Heart left ventricle (tissue), 16 donors: ENCODE results near the gene GATA5. TPM values are rescaled to one million over a fixed set of nuclear protein-coding genes. Genes with fewer than 3 reads are reported as not detected.

Experiments
- ATAC-seq, 4 donors: fragments of 200-7000 bp; cut with Tn5 transposase; one replicate each; pipeline ENCODE4 v1.9.1; 2020 to 2022; ENCODE audit warnings: moderate library complexity in 4 of 4, mild to moderate bottlenecking in 3 of 4, moderate number of reproducible peaks in 1 of 4
- DNase-seq, 5 donors: peaks; one replicate each; pipeline ENCODE4 v3.0.0-alpha.2; 2020
- H3K27ac ChIP-seq, 12 donors: fragments of 200-600 bp; sonication (generic) in 4 of 12; one replicate each; pipeline versions ENCODE4 v1.5.0 to v1.8.0; 2016 to 2022; ENCODE audit warnings: mild to moderate bottlenecking in 2 of 12
- H3K27me3 ChIP-seq, 9 donors: fragments of 200-600 bp; sonication (generic) in 2 of 9; one replicate each; pipeline versions ENCODE4 v1.5.1 to v1.8.0; 2016 to 2022; ENCODE audit warnings: mild to moderate bottlenecking in 3 of 9
- H3K36me3 ChIP-seq, 9 donors: fragments of 200-600 bp; sonication (generic) in 2 of 9; one replicate each; pipeline versions ENCODE4 v1.5.0 to v1.8.0; 2018 to 2022; ENCODE audit warnings: mild to moderate bottlenecking in 2 of 9
- H3K4me1 ChIP-seq, 12 donors: fragments of 200-600 bp; sonication (generic) in 4 of 12; one replicate each; pipeline versions ENCODE4 v1.5.0 to v1.8.0; 2016 to 2022; ENCODE audit warnings: mild to moderate bottlenecking in 3 of 12
- H3K4me3 ChIP-seq, 12 donors: fragments of 200-600 bp; sonication (generic) in 4 of 12; one replicate each; pipeline versions ENCODE4 v1.5.0 to v1.8.0; 2017 to 2022; ENCODE audit warnings: mild to moderate bottlenecking in 9 of 12, moderate library complexity in 4 of 12
- H3K9me3 ChIP-seq, 12 donors: fragments of 200-600 bp; sonication (generic) in 4 of 12; one replicate each; pipeline versions ENCODE4 v1.5.0 to v1.8.0; 2016 to 2022; ENCODE audit warnings: mild to moderate bottlenecking in 1 of 12
- POLR2A ChIP-seq, 2 donors: fragments of 450-650 bp; IDR thresholded peaks; one replicate each; pipeline ENCODE4 v1.6.1; 2017; ENCODE audit warnings: antibody characterized with exemption in 2 of 2, mild to moderate bottlenecking in 2 of 2, moderate library complexity in 2 of 2
- WGBS, 4 donors: extraction: QIAGEN DNeasy Blood & Tissue Kit in 2 of 4; methylation state at CpG; one replicate each; pipeline versions ENCODE4 v1.1.5 to v1.1.7; 2013 to 2018; 5-methylcytosine and 5-hydroxymethylcytosine counted together
- intact Hi-C, 10 donors: fragments of 100-400 bp; cut with DNase I; formaldehyde crosslinking; loops; one replicate each; pipeline versions ENCODE4 v1.11.1 to v1.14.2; 2022
- long read RNA-seq, 3 donors: library from polyadenylated mRNA; unstranded; transcript quantifications; one replicate each; pipeline ENCODE4 v2.0.0, GENCODE V29; 2020 to 2021
- polyA plus RNA-seq, 2 donors: library from polyadenylated mRNA; stranded (reverse); fragments of 200-250 nt; gene quantifications; one replicate each; pipeline ENCODE4 v1.2.3, GENCODE V29; 2013
- total RNA-seq, 9 donors: library from RNA; depleted of rRNA in 2 of 9; stranded (reverse); fragments of >200 nt in 2 of 9; fragmentation: NEBNext Ultra II Directional in 3 of 9; extraction: Animal tissue kit (Norgen Biotek cat#: 25700) in 3 of 9; gene quantifications; one replicate each; pipeline versions ENCODE4 v1.1.0 to v1.2.4, GENCODE V29; 2016 to 2023
- TF ChIP-seq, protein P1 (sequence below), 12 donors: fragments of 200-600 bp; sonication (generic) in 4 of 12; IDR thresholded peaks; one replicate each; pipeline versions ENCODE4 v1.5.0 to v1.8.0; 2018 to 2022; ENCODE audit warnings: antibody characterized with exemption in 12 of 12, mild to moderate bottlenecking in 5 of 12
- donor health status: ischemic (EF 13 %, LVEDD 7.1; RV severe dilation, severe dysfunction).
- donor health status: healthy with polysubstance abuse.
- donor health status: DM: no; HTN: yes; CAD: no.
- donor health status: DM: no; HTN: no; CAD: no.
- donor health status: ischemic (EF 25% LVEDD 6.9; RV normal size, moderate dysfunction).
- donor health status: ischemic (EF 25% LVEDD 5.7; RV mildly dilated, moderate dysfunction).
- donor health status: healthy.
- donor health status: DM: yes; HTN: yes; CAD: no.
- donor health status: ischemic (EF 35%, LVEDD 5.7; RV mildly dilated, moderate dysfunction).
- donor health status: nonischemic (EF 11% LVEDD 7.7; RV severe dilation, severe dysfunction).
- donor health status: DM: yes; HTN: yes; CAD: no.
- donor health status: PGD.
- donor health status: ischemic (EF 29% LVEDD 5.4; RV normal size, mild dysfunction).
- donor health status: nonischemic (EF 23%, LVEDD 6.1; RV moderate dilation, normal function).

Gene GATA5, protein sequence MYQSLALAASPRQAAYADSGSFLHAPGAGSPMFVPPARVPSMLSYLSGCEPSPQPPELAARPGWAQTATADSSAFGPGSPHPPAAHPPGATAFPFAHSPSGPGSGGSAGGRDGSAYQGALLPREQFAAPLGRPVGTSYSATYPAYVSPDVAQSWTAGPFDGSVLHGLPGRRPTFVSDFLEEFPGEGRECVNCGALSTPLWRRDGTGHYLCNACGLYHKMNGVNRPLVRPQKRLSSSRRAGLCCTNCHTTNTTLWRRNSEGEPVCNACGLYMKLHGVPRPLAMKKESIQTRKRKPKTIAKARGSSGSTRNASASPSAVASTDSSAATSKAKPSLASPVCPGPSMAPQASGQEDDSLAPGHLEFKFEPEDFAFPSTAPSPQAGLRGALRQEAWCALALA
- total RNA-seq (1 to 10 TPM in 4 of 9 donors, under 1 TPM in 5; 0.21 to 7.4 (median 0.83) TPM), polyA plus RNA-seq (1 to 10 TPM in 1 of 2 donors, under 1 TPM in 1; 0.98 to 1.6 TPM)
- long read RNA-seq, donor 1, partial matches to known transcripts = 1 of 4 reads
- long read RNA-seq, donor 1, other reads (novel, unspliced or antisense) = 1 of 4 reads
- long read RNA-seq, donor 2, partial matches to known transcripts = 1 of 1 reads
- long read RNA-seq, donor 2, other reads (novel, unspliced or antisense) = 0 of 1 reads
- long read RNA-seq, donor 3, transcript GATA5-201 (7 exons, 2,595 nt) = major isoform, 15 of 34 reads
- long read RNA-seq, donor 3, partial matches to known transcripts = 14 of 34 reads
- long read RNA-seq, donor 3, other reads (novel, unspliced or antisense) = 5 of 34 reads

DNA sequence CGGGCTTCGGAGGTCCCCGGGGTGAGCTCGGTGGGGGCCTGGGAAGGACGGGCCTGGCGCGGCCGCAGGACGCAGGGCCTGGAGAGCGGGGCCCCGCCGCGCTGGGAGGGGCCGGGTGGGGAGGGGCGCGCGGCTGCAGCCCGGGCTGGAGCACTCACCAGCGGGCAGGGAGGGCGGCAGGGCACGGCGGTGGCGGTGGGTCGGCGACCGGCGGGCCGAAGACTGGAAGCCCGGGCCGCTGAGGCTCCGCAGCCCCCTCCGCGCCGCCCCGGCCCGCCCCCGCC lies at the start of gene GATA5:
Gene GATA5, minus strand, starts transcription at position 224 of the 284 bp plus-strand sequence. CDS start 474 bp downstream, outside the sequence.
- intact Hi-C loops = loop anchor here in 1 of 10 donors (1.0 kb wide), 1 partner anchor 14 kb away; no protein-coding TSS in a partner anchor
- H3K27ac ChIP-seq = peak within 1 kb of the TSS in 1 of 12 donors; percentile 48
- 0 to 2% (median 1%) methylated on average over 21 to 37 of the region's 37 CpGs; no CpG with 5 or more reads in 1 of the 4 donors for WGBS, 4 donors
- peaks cover 0 to 20% (median 8%) of the 10 kb centered on the region in 12 donors for H3K4me1 ChIP-seq
- H3K36me3 ChIP-seq = no peaks in the 10 kb centered on the region
- peaks cover 26 to 83% (median 49%) of the 10 kb centered on the region in 9 donors for H3K27me3 ChIP-seq
- ATAC-seq (peak in 2 of 4 donors; percentile 4 to 40), DNase-seq (no peak)
- H3K9me3 ChIP-seq = no peaks in the 10 kb centered on the region
- peak within 1 kb of the TSS; percentile 22 to 63 (median 46) for H3K4me3 ChIP-seq
- TF ChIP-seq, protein P1, sequence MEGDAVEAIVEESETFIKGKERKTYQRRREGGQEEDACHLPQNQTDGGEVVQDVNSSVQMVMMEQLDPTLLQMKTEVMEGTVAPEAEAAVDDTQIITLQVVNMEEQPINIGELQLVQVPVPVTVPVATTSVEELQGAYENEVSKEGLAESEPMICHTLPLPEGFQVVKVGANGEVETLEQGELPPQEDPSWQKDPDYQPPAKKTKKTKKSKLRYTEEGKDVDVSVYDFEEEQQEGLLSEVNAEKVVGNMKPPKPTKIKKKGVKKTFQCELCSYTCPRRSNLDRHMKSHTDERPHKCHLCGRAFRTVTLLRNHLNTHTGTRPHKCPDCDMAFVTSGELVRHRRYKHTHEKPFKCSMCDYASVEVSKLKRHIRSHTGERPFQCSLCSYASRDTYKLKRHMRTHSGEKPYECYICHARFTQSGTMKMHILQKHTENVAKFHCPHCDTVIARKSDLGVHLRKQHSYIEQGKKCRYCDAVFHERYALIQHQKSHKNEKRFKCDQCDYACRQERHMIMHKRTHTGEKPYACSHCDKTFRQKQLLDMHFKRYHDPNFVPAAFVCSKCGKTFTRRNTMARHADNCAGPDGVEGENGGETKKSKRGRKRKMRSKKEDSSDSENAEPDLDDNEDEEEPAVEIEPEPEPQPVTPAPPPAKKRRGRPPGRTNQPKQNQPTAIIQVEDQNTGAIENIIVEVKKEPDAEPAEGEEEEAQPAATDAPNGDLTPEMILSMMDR (IDR thresholded peaks at IDR 0.05) = no peak
- TF ChIP-seq POLR2A (IDR thresholded peaks at IDR 0.05) = no peak

DNA sequence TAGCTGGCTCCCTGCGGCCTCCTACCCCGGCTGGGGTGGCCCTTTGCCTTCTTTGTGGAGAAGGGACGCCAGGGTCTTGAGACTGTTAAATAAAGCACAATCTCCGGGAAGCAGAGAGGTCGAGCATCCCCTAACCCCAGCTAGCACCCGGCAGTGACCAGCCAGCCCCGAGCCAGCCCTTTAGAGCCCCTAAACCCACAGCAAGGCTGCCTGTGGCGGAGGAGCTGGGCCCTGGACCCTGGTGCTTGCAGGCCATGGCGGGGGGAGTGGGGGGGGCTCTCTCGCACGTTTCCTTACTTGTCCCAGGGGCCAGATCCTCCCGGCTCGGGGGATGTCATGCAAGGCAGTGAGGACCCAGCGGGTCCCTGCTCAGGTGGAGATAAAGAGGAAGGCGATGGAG lies 49.2 kb upstream of the GATA5 start:
- Histone ChIP-seq H3K4me3 (no peak overlapping the region), H3K36me3 (no peaks in the 10 kb centered on the region), H3K27ac (no peak overlapping the region), H3K9me3 (no peaks in the 10 kb centered on the region), H3K4me1 (peaks cover 0 to 19% (median 6%) of the 10 kb centered on the region in 12 donors), H3K27me3 (peaks cover 0 to 50% (median 4%) of the 10 kb centered on the region in 9 donors)
- TF ChIP-seq, protein P1 (IDR thresholded peaks at IDR 0.05) = no peak
- TF ChIP-seq POLR2A (IDR thresholded peaks at IDR 0.05) = no peak
- no peak for DNase-seq
- intact Hi-C loops = no loop called here
- 47 to 62% (median 60%) methylated on average over 1 to 15 of the region's 15 CpGs for WGBS, 4 donors
- no peak for ATAC-seq

DNA sequence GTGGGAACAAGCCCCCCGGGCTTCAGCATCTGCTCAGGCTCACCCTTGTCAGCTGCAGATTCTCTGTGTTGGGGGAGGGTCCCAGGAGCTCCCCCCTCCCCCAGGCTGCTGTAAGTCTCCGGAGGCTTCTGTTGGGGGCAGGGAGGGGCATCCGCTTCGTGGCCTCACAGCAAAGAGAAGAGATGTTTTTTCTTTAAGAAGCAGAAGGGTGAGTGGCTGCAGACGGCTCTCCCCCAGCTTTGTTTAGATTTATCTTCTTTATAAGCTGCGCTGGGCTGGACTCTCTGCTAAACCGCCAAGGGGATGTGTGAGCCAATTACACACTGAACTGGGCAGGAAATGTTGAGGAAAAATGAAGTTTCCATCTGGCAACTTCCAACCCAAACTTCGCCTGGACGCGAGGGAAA lies 48.7 kb upstream of the GATA5 start:
- DNase-seq (no peak), ATAC-seq (no peak)
- intact Hi-C loops = no loop called here
- H3K36me3 ChIP-seq = no peaks in the 10 kb centered on the region
- no peak overlapping the region for H3K27ac ChIP-seq
- TF ChIP-seq POLR2A (IDR thresholded peaks at IDR 0.05) = no peak
- TF ChIP-seq, protein P1 (IDR thresholded peaks at IDR 0.05) = no peak
- H3K4me1 ChIP-seq = peaks cover 0 to 14% (median 4%) of the 10 kb centered on the region in 12 donors
- H3K27me3 ChIP-seq = peaks cover 0 to 47% (median 4%) of the 10 kb centered on the region in 9 donors
- no peaks in the 10 kb centered on the region for H3K9me3 ChIP-seq
- no peak overlapping the region for H3K4me3 ChIP-seq
- WGBS, 4 donors = 32 to 48% (median 37%) methylated on average over 10 of the region's 10 CpGs
